ENCODE results near the gene MDC1. TPM values are rescaled to one million over a fixed set of nuclear protein-coding genes. Genes with fewer than 3 reads are reported as not detected.

The MDC1 gene
- total and polyA plus RNA-seq, 2 of the 13 experiments (the other 11 are each of a cell fraction or from before 2014, with no cell fraction given) = 8.4 to 14.0 TPM

DNA sequence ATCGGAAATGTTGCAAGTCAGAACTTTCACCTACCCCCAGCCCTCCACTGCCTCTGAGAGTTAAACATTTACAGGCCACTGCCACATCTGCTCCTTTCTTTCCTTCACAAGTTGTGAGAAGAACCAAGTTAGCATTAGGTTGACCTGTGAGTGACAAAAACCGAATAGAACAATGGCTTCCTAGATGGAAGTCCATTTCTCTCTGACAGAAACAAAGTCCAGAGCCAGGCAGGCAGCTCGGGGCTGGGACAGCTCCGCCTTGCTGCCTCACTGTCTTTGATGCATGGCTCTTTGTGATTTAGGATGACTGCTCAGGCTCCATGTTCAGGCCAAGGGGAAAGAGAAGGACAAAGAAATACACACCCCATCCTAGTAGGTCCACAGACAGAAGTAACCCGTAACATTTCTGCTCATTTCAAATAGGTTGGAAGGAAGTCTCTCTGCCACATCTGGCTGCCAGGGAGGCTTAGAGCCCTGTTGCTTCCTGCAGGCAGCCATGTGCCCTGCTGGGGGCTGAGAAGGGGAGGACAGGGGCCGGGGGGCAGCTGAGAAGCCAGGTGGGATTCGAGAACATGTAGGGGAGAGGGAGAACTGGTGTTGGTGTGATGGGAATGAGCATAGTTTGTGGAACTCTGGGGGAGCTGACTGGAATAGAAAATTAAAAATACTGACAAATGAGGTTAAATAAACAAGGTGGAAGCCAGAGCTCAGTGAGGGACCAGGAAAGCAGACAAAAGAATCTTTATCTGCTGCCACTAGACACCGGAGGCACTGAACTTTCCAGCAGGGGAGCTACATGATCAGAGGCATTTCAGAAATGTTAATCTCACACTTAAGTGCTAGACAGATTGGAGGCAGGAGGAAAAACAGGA, 46.8 kb upstream of the MDC1 start (continued):
- no peak; the same call in 1 of the 2 replicates for TF ChIP-seq ZNF646 (CRISPR knock-in tag; IDR thresholded peaks at IDR 0.05)
- TF ChIP-seq, protein P1, sequence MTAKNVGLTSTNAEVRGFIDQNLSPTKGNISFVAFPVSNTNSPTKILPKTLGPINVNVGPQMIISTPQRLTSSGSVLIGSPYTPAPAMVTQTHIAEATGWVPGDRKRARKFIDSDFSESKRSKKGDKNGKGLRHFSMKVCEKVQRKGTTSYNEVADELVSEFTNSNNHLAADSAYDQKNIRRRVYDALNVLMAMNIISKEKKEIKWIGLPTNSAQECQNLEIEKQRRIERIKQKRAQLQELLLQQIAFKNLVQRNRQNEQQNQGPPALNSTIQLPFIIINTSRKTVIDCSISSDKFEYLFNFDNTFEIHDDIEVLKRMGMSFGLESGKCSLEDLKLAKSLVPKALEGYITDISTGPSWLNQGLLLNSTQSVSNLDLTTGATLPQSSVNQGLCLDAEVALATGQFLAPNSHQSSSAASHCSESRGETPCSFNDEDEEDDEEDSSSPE (CRISPR knock-in tag; IDR thresholded peaks at IDR 0.05) = peak; percentile 49; the same call in 1 of the 2 replicates
- peak; percentile 90; the same call in 1 of the 2 replicates for TF ChIP-seq SIX1 (CRISPR knock-in tag; IDR thresholded peaks at IDR 0.05; ENCODE audit: borderline replicate concordance)
- TF ChIP-seq, protein P2, sequence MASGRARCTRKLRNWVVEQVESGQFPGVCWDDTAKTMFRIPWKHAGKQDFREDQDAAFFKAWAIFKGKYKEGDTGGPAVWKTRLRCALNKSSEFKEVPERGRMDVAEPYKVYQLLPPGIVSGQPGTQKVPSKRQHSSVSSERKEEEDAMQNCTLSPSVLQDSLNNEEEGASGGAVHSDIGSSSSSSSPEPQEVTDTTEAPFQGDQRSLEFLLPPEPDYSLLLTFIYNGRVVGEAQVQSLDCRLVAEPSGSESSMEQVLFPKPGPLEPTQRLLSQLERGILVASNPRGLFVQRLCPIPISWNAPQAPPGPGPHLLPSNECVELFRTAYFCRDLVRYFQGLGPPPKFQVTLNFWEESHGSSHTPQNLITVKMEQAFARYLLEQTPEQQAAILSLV (CRISPR knock-in tag; IDR thresholded peaks at IDR 0.05; ENCODE audit: borderline replicate concordance) = peak; percentile 64; the same call in 1 of the 2 replicates
- TF ChIP-seq NFRKB (IDR thresholded peaks at IDR 0.05) = peak; percentile 63; the same call in 1 of the 2 replicates
- peak; percentile 77 for TF ChIP-seq ZNF703 (CRISPR knock-in tag; IDR thresholded peaks at IDR 0.05; ENCODE audit: borderline replicate concordance)
- no peak for TF ChIP-seq KIAA2018 (CRISPR knock-in tag; IDR thresholded peaks at IDR 0.05; ENCODE audit: borderline replicate concordance)
- TF ChIP-seq, protein P3, sequence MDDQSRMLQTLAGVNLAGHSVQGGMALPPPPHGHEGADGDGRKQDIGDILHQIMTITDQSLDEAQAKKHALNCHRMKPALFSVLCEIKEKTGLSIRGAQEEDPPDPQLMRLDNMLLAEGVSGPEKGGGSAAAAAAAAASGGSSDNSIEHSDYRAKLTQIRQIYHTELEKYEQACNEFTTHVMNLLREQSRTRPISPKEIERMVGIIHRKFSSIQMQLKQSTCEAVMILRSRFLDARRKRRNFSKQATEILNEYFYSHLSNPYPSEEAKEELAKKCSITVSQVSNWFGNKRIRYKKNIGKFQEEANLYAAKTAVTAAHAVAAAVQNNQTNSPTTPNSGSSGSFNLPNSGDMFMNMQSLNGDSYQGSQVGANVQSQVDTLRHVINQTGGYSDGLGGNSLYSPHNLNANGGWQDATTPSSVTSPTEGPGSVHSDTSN (CRISPR knock-in tag; IDR thresholded peaks at IDR 0.05; ENCODE audit: borderline replicate concordance) = no peak

Measured in HepG2 (cell line).